GM23338 (cell line): ENCODE results near the gene EVX2.

ENCODE experiments used
- CREB1 ChIP-seq: fragments of 250-450 bp; sonication (Bioruptor Pico); IDR thresholded peaks from 2 replicates; pipeline ENCODE4 v1.5.0; 2020; ENCODE audit warnings: low read depth, mild to moderate bottlenecking, moderate library complexity
- CTCF ChIP-seq, 2 experiments: fragments of 200-600 bp in 1 of 2; sonication (generic) in 1 of 2; conservative IDR thresholded peaks; 2 replicates each; pipeline versions ENCODE4 v1.5.1 to v1.6.1; 2016 to 2017; ENCODE audit warnings: antibody characterized with exemption in 2 of 2, low read depth in 2 of 2, mild to moderate bottlenecking in 2 of 2, moderate library complexity in 1 of 2
- ETS1 ChIP-seq: IDR thresholded peaks from 2 replicates; pipeline ENCODE4 v1.6.1; 2016; ENCODE audit warnings: antibody characterized with exemption
- EZH2 ChIP-seq: fragments of 200-600 bp; sonication (generic); IDR thresholded peaks from one replicate; pipeline ENCODE4 v1.8.0; 2017; ENCODE audit warnings: antibody characterized with exemption, mild to moderate bottlenecking, low read depth; ENCODE audit not compliant: unreplicated experiment
- EZH2phosphoT487 ChIP-seq: fragments of 200-600 bp; sonication (generic); IDR thresholded peaks from one replicate; pipeline ENCODE4 v1.8.1; 2018; ENCODE audit warnings: antibody characterized with exemption; ENCODE audit not compliant: unreplicated experiment
- JUNB ChIP-seq: IDR thresholded peaks from one replicate; pipeline ENCODE4 v1.6.1; 2016; ENCODE audit warnings: antibody characterized with exemption; ENCODE audit not compliant: unreplicated experiment
- POLR2AphosphoS5 ChIP-seq: IDR thresholded peaks from 2 replicates; pipeline ENCODE4 v1.6.1; 2016; ENCODE audit warnings: antibody characterized with exemption, low read depth
- REST ChIP-seq: IDR thresholded peaks from one replicate; pipeline ENCODE4 v1.6.1; 2018; ENCODE audit warnings: antibody characterized with exemption; ENCODE audit not compliant: unreplicated experiment
- STAT1 ChIP-seq: IDR thresholded peaks from one replicate; pipeline ENCODE4 v1.6.1; 2016; ENCODE audit warnings: antibody characterized with exemption; ENCODE audit not compliant: unreplicated experiment
- ZNF114 ChIP-seq: fragments of 250-450 bp; sonication (Bioruptor Pico); IDR thresholded peaks from 2 replicates; pipeline ENCODE4 v1.5.0; 2020; ENCODE audit warnings: mild to moderate bottlenecking, moderate library complexity
- ZNF331 ChIP-seq: fragments of 250-450 bp; sonication (Bioruptor Pico); IDR thresholded peaks from 2 replicates; pipeline ENCODE4 v1.5.0; 2020; ENCODE audit warnings: low read depth, mild to moderate bottlenecking, moderate library complexity
- ZNF462 ChIP-seq: fragments of 250-450 bp; sonication (Bioruptor Pico); IDR thresholded peaks from 2 replicates; pipeline ENCODE4 v1.5.0; 2020; ENCODE audit warnings: mild to moderate bottlenecking, moderate library complexity

- TF ChIP-seq ZNF331 (no peak), CTCF (conservative IDR thresholded peaks at IDR 0.05; ENCODE audit: low read depth in 2 of 2) (peak; percentile 59 to 66), EZH2 (peak; percentile 82), POLR2AphosphoS5 (no peak), STAT1 (no peak), REST (no peak), ETS1 (no peak), EZH2phosphoT487 (peak; percentile 46), ZNF114 (no peak), JUNB (no peak), CREB1 (CRISPR knock-in tag) (no peak), ZNF462 (no peak)
Observed at GRCh38 chr2:176088048-176088936, 4.5 kb upstream of the EVX2 start.
